ENCODE measurements around the gene TP63.
"Not testable (repeated sequence)": the region's sequence is repeated elsewhere in the genome, so short reads cannot be mapped to it uniquely, and the experiment has no call there.

TP63 gene

DNA sequence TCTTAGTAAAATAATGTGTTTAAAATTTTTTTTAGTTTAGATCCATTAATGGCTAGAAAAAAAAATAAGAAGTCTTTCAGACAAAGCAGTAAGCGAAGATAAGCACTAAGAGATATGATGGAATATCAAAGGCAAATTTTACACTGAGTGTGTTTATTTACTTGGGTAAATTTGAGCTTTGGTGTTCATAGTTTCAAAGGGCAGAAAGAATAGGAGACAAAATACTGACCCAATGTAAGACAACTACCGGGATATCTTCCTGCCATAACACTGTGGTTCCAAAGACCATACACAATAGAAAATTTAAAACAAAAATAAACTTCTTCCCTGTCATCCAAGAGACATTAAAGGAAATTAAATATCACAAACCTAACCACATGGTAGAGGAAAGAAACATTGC is 25.5 kb upstream of the TP63 start:
- H3K9ac ChIP-seq (ENCODE audit: insufficient read length, low read depth): no peak overlapping the region
- H3K4me1 ChIP-seq (ENCODE audit: insufficient read depth, insufficient read length): no peaks in the 10 kb centered on the region
- no peak for TF ChIP-seq YY1 (IDR thresholded peaks at IDR 0.05; ENCODE audit: insufficient read depth, insufficient read length)
- no peak for TF ChIP-seq SUZ12 (IDR thresholded peaks at IDR 0.05; ENCODE audit: extremely low read depth, insufficient read depth, insufficient read length)
- no peak for TF ChIP-seq ZNF274 (IDR thresholded peaks at IDR 0.05; ENCODE audit: low read depth, low read length)
- H3K27me3 ChIP-seq (ENCODE audit: insufficient read depth, insufficient read length): no peaks in the 10 kb centered on the region
- no peak overlapping the region for H3K4me3 ChIP-seq (ENCODE audit: insufficient read length, low read depth)
- 0 out of 2 replicates have a peak, but pooled peaks cover 3% of the 10 kb centered on the region for H3K9me3 ChIP-seq (ENCODE audit: insufficient read depth, low read length)
- H3K36me3 ChIP-seq (ENCODE audit: insufficient read depth, insufficient read length, low read length): no peaks in the 10 kb centered on the region
- DNase-seq (ENCODE audit: low read depth, low spot score): no peak

- no peak for DNase-seq (ENCODE audit: low read depth, low spot score)
- Histone ChIP-seq H3K9ac (ENCODE audit: insufficient read length, low read depth) (no peak overlapping the region), H3K4me3 (ENCODE audit: insufficient read length, low read depth) (no peak overlapping the region), H3K27me3 (ENCODE audit: insufficient read depth, insufficient read length) (no peaks in the 10 kb centered on the region), H3K36me3 (ENCODE audit: insufficient read depth, insufficient read length, low read length) (no peaks in the 10 kb centered on the region), H3K4me1 (ENCODE audit: insufficient read depth, insufficient read length) (no peaks in the 10 kb centered on the region), H3K9me3 (ENCODE audit: insufficient read depth, low read length) (0 out of 2 replicates have a peak, but pooled peaks cover 3% of the 10 kb centered on the region)
- TF ChIP-seq SUZ12 (IDR thresholded peaks at IDR 0.05; ENCODE audit: extremely low read depth, insufficient read depth, insufficient read length) (no peak), YY1 (IDR thresholded peaks at IDR 0.05; ENCODE audit: insufficient read depth, insufficient read length) (no peak), ZNF274 (IDR thresholded peaks at IDR 0.05; ENCODE audit: low read depth, low read length) (no peak)
Observed at GRCh38 chr3:189606774-189607173, 24.4 kb upstream of the TP63 start.

GRCh38 chr3:189612641-189613040 is 18.5 kb upstream of the TP63 start:
- H3K9me3 ChIP-seq (ENCODE audit: insufficient read depth, low read length); H3K9ac ChIP-seq (ENCODE audit: insufficient read length, low read depth); H3K36me3 ChIP-seq (ENCODE audit: insufficient read depth, insufficient read length, low read length); H3K4me3 ChIP-seq (ENCODE audit: insufficient read length, low read depth); DNase-seq (ENCODE audit: low read depth, low spot score); H3K4me1 ChIP-seq (ENCODE audit: insufficient read depth, insufficient read length); H3K27me3 ChIP-seq (ENCODE audit: insufficient read depth, insufficient read length): not testable (repeated sequence)

DNA sequence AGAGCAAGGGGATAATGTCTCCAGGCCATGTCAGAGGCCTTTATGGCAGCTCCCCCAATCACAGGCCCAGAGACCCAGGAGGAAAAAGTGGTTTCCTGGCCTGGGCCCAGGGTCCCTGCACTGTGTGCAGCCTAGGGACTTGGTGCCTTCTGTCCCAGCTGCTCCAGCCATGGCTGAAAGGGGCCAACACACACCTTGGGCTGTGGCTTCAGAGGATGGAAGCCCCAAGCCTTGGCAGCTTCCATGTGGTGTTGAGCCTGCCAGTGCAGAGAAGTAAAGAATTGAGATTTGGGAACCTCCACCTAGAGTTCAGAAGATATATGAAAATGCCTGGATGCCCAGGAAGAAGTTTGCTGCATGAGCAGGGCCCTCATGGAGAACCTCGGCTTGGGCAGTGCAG is 18.1 kb upstream of the TP63 start:
- Histone ChIP-seq H3K9ac (ENCODE audit: insufficient read length, low read depth) (no peak overlapping the region), H3K4me3 (ENCODE audit: insufficient read length, low read depth) (no peak overlapping the region), H3K36me3 (ENCODE audit: insufficient read depth, insufficient read length, low read length) (no peaks in the 10 kb centered on the region), H3K9me3 (ENCODE audit: insufficient read depth, low read length) (0 out of 2 replicates have a peak, but pooled peaks cover 3% of the 10 kb centered on the region), H3K27me3 (ENCODE audit: insufficient read depth, insufficient read length) (no peaks in the 10 kb centered on the region), H3K4me1 (ENCODE audit: insufficient read depth, insufficient read length) (no peaks in the 10 kb centered on the region)
- no peak for DNase-seq (ENCODE audit: low read depth, low spot score)
- TF ChIP-seq YY1 (IDR thresholded peaks at IDR 0.05; ENCODE audit: insufficient read depth, insufficient read length) (no peak), ZNF274 (IDR thresholded peaks at IDR 0.05; ENCODE audit: low read depth, low read length) (no peak), SUZ12 (IDR thresholded peaks at IDR 0.05; ENCODE audit: extremely low read depth, insufficient read depth, insufficient read length) (no peak)

GRCh38 chr3:189621948-189622603 is 9.1 kb upstream of the TP63 start:
- no peaks in the 10 kb centered on the region for H3K36me3 ChIP-seq (ENCODE audit: insufficient read depth, insufficient read length, low read length)
- no peaks in the 10 kb centered on the region for H3K9me3 ChIP-seq (ENCODE audit: insufficient read depth, low read length)
- H3K27me3 ChIP-seq (ENCODE audit: insufficient read depth, insufficient read length): no peaks in the 10 kb centered on the region
- TF ChIP-seq SUZ12 (IDR thresholded peaks at IDR 0.05; ENCODE audit: extremely low read depth, insufficient read depth, insufficient read length): no peak
- TF ChIP-seq ZNF274 (IDR thresholded peaks at IDR 0.05; ENCODE audit: low read depth, low read length): no peak
- DNase-seq (ENCODE audit: low read depth, low spot score): no peak
- no peaks in the 10 kb centered on the region for H3K4me1 ChIP-seq (ENCODE audit: insufficient read depth, insufficient read length)
- H3K4me3 ChIP-seq (ENCODE audit: insufficient read length, low read depth): no peak overlapping the region
- H3K9ac ChIP-seq (ENCODE audit: insufficient read length, low read depth): no peak overlapping the region

GRCh38 chr3:189622629-189623028 is 8.6 kb upstream of the TP63 start:
- TF ChIP-seq SUZ12 (IDR thresholded peaks at IDR 0.05; ENCODE audit: extremely low read depth, insufficient read depth, insufficient read length) (no peak), ZNF274 (IDR thresholded peaks at IDR 0.05; ENCODE audit: low read depth, low read length) (no peak), YY1 (IDR thresholded peaks at IDR 0.05; ENCODE audit: insufficient read depth, insufficient read length) (no peak)
- H3K9ac ChIP-seq (ENCODE audit: insufficient read length, low read depth): no peak overlapping the region
- H3K9me3 ChIP-seq (ENCODE audit: insufficient read depth, low read length): no peaks in the 10 kb centered on the region
- H3K4me1 ChIP-seq (ENCODE audit: insufficient read depth, insufficient read length): no peaks in the 10 kb centered on the region
- DNase-seq (ENCODE audit: low read depth, low spot score): no peak
- no peaks in the 10 kb centered on the region for H3K27me3 ChIP-seq (ENCODE audit: insufficient read depth, insufficient read length)
- H3K36me3 ChIP-seq (ENCODE audit: insufficient read depth, insufficient read length, low read length): no peaks in the 10 kb centered on the region
- H3K4me3 ChIP-seq (ENCODE audit: insufficient read length, low read depth): no peak overlapping the region

DNA sequence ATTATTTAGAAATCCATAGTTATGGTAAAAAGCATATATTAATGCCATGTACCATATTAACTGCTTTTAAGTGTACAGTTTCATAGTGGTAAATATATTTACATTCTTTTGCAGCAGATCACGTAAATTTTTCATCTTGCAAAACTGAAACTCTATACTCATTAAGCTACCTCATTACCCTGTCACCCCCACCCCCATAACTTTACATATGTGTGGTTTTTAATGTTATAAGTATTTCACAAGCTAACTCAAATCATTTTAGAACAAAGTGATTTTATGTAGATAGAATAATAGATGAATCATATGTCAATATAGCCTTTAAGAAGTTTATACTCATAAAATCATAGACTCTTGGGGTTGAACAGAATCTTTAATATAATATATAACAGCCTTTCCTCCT is 7.1 kb upstream of the TP63 start:
- DNase-seq (ENCODE audit: low read depth, low spot score): no peak
- H3K36me3 ChIP-seq (ENCODE audit: insufficient read depth, insufficient read length, low read length): no peaks in the 10 kb centered on the region
- TF ChIP-seq YY1 (IDR thresholded peaks at IDR 0.05; ENCODE audit: insufficient read depth, insufficient read length) (no peak), SUZ12 (IDR thresholded peaks at IDR 0.05; ENCODE audit: extremely low read depth, insufficient read depth, insufficient read length) (no peak), ZNF274 (IDR thresholded peaks at IDR 0.05; ENCODE audit: low read depth, low read length) (no peak)

More for the DNA sequence above, 7.1 kb upstream of the TP63 start:
- H3K4me3 ChIP-seq (ENCODE audit: insufficient read length, low read depth): no peak overlapping the region
- no peaks in the 10 kb centered on the region for H3K4me1 ChIP-seq (ENCODE audit: insufficient read depth, insufficient read length)
- no peak overlapping the region for H3K9ac ChIP-seq (ENCODE audit: insufficient read length, low read depth)
- H3K9me3 ChIP-seq (ENCODE audit: insufficient read depth, low read length): no peaks in the 10 kb centered on the region
- no peaks in the 10 kb centered on the region for H3K27me3 ChIP-seq (ENCODE audit: insufficient read depth, insufficient read length)
